HFF-Myc (cell line): ENCODE results near the gene SLC13A5.

Experiments used
- DNase-seq: peaks from one replicate; pipeline ENCODE4 v3.0.0-alpha.2; 2011; ENCODE audit warnings: low read depth; ENCODE audit errors: extremely low read depth
- H3K4me3 ChIP-seq: replicated peaks from 2 replicates; pipeline ENCODE4 v1.5.1; 2011; ENCODE audit warnings: low read depth, mild to moderate bottlenecking, control low read depth, low read length
- CTCF ChIP-seq: IDR thresholded peaks from 2 replicates; pipeline ENCODE4 v1.5.1; 2012; ENCODE audit warnings: mild to moderate bottlenecking, low read depth, low read length, control low read depth; ENCODE audit errors: missing control alignments

Gene SLC13A5

GRCh38 chr17:6636616-6637457 lies 76.3 kb downstream of the SLC13A5 start:
- TF ChIP-seq CTCF = no peak
- no peak for DNase-seq
- H3K4me3 ChIP-seq = no peak overlapping the region

- H3K4me3 ChIP-seq = no peak overlapping the region
- no peak for TF ChIP-seq CTCF
- no peak for DNase-seq
Observed at GRCh38 chr17:6636105-6636504, 77.1 kb downstream of the SLC13A5 start.
